ENCODE results near the gene ILK. TPM values are rescaled to one million over a fixed set of nuclear protein-coding genes. Genes with fewer than 3 reads are reported as not detected.

The ILK gene
- total RNA-seq, 4 donors from 2014 or later: 139 to 148 (median 140) TPM

GRCh38 chr11:6650980-6651379 is 47.4 kb downstream of the ILK start:
- H3K4me1 ChIP-seq: peaks cover 0 to 58% (median 21%) of the 10 kb centered on the region in 4 donors
- 82% methylated on average over 6 of the region's 6 CpGs for WGBS, 2 donors

GRCh38 chr11:6652182-6652581 is 48.6 kb downstream of the ILK start:
- no peaks in the 10 kb centered on the region for H3K9me3 ChIP-seq
- WGBS, 2 donors: 68 to 74% methylated on average over 3 of the region's 3 CpGs
- TF ChIP-seq POLR2A (IDR thresholded peaks at IDR 0.05): no peak
- no peak for TF ChIP-seq EP300 (IDR thresholded peaks at IDR 0.05)
- TF ChIP-seq CTCF (IDR thresholded peaks at IDR 0.05): no peak
- H3K36me3 ChIP-seq: no peaks in the 10 kb centered on the region
- H3K27me3 ChIP-seq: peaks cover 0 to 37% of the 10 kb centered on the region in 2 donors
- H3K4me1 ChIP-seq: peaks cover 0 to 52% (median 9%) of the 10 kb centered on the region in 4 donors
- DNase-seq (ENCODE audit: low spot score in 2 of 2): no peak
- H3K27ac ChIP-seq: no peak overlapping the region
- no peak overlapping the region for H3K4me3 ChIP-seq

More at GRCh38 chr11:6650980-6651379, 47.4 kb downstream of the ILK start:
- DNase-seq (ENCODE audit: low spot score in 2 of 2): no peak
- H3K27me3 ChIP-seq: peaks cover 0 to 31% of the 10 kb centered on the region in 2 donors
- H3K27ac ChIP-seq: no peak overlapping the region
- H3K4me3 ChIP-seq: no peak overlapping the region
- no peaks in the 10 kb centered on the region for H3K9me3 ChIP-seq
- no peaks in the 10 kb centered on the region for H3K36me3 ChIP-seq
- TF ChIP-seq CTCF (IDR thresholded peaks at IDR 0.05): no peak
- TF ChIP-seq EP300 (IDR thresholded peaks at IDR 0.05): no peak
- TF ChIP-seq POLR2A (IDR thresholded peaks at IDR 0.05): no peak

- 73 to 74% methylated on average over 1 of the region's 1 CpG for WGBS, 2 donors
- no peak for TF ChIP-seq EP300 (IDR thresholded peaks at IDR 0.05)
- TF ChIP-seq CTCF (IDR thresholded peaks at IDR 0.05): no peak
- TF ChIP-seq POLR2A (IDR thresholded peaks at IDR 0.05): no peak
- H3K4me3 ChIP-seq: no peak overlapping the region
- peaks cover 0 to 43% (median 2%) of the 10 kb centered on the region in 4 donors for H3K4me1 ChIP-seq
- H3K36me3 ChIP-seq: no peaks in the 10 kb centered on the region
- no peaks in the 10 kb centered on the region for H3K9me3 ChIP-seq
- DNase-seq (ENCODE audit: low spot score in 2 of 2): no peak
- no peak overlapping the region for H3K27ac ChIP-seq
- H3K27me3 ChIP-seq: peaks cover 0 to 40% of the 10 kb centered on the region in 2 donors
Observed at GRCh38 chr11:6653097-6653496, 49.5 kb downstream of the ILK start.

GRCh38 chr11:6653656-6654055 is 50.1 kb downstream of the ILK start:
- no peak overlapping the region for H3K4me3 ChIP-seq
- TF ChIP-seq CTCF (IDR thresholded peaks at IDR 0.05): no peak
- TF ChIP-seq POLR2A (IDR thresholded peaks at IDR 0.05): no peak
- no peaks in the 10 kb centered on the region for H3K36me3 ChIP-seq
- peaks cover 0 to 40% of the 10 kb centered on the region in 2 donors for H3K27me3 ChIP-seq
- H3K9me3 ChIP-seq: no peaks in the 10 kb centered on the region
- no peak overlapping the region for H3K27ac ChIP-seq
- H3K4me1 ChIP-seq: peaks cover 0 to 37% (median 2%) of the 10 kb centered on the region in 4 donors
- DNase-seq (ENCODE audit: low spot score in 2 of 2): no peak
- WGBS, 2 donors: 75 to 80% methylated on average over 2 of the region's 2 CpGs

GRCh38 chr11:6654281-6655019 is 50.9 kb downstream of the ILK start:
- H3K27me3 ChIP-seq: peaks cover 0 to 40% of the 10 kb centered on the region in 2 donors
- peaks cover 0 to 34% (median 2%) of the 10 kb centered on the region in 4 donors for H3K4me1 ChIP-seq
- 25 to 33% methylated on average over 9 of the region's 9 CpGs for WGBS, 2 donors
- H3K36me3 ChIP-seq: no peaks in the 10 kb centered on the region
- H3K9me3 ChIP-seq: no peaks in the 10 kb centered on the region
- peak overlapping the region in 3 of 4 donors; percentile 28 to 62 (median 36) for H3K4me3 ChIP-seq
- peak overlapping the region in 2 of 4 donors; percentile 20 to 75 for H3K27ac ChIP-seq
- DNase-seq (ENCODE audit: low spot score in 2 of 2): no peak
- TF ChIP-seq EP300 (IDR thresholded peaks at IDR 0.05) (no peak), CTCF (IDR thresholded peaks at IDR 0.05) (no peak), POLR2A (IDR thresholded peaks at IDR 0.05) (no peak)

Measured in tibial nerve (tissue), 4 donors.